Cardiac muscle cell (in vitro differentiated cells and primary cell): ENCODE measurements around the gene TRAF2. TPM values are rescaled to one million over a fixed set of nuclear protein-coding genes. Genes with fewer than 3 reads are reported as not detected.

Experiments used
- DNase-seq, 2 donors: peaks; one replicate each; pipeline versions ENCODE4 v3.0.0 to v3.0.0-alpha.2; 2010 to 2017; ENCODE audit warnings: low read depth in 1 of 2, low spot score in 1 of 2
- H3K27ac ChIP-seq: fragments of 200-600 bp; sonication (generic); 2 replicates; pipeline ENCODE4 v1.5.1; 2016
- H3K27me3 ChIP-seq: fragments of 200-600 bp; sonication (generic); 2 replicates; pipeline ENCODE4 v1.6.0; 2016; ENCODE audit warnings: control low read depth
- H3K36me3 ChIP-seq: fragments of 200-600 bp; sonication (generic); 2 replicates; pipeline ENCODE4 v1.5.1; 2016; ENCODE audit warnings: control low read depth
- H3K4me1 ChIP-seq: fragments of 200-600 bp; sonication (generic); 2 replicates; pipeline ENCODE4 v1.8.1; 2017; ENCODE audit warnings: low read depth, mild to moderate bottlenecking, mixed run types
- H3K4me3 ChIP-seq: fragments of 200-600 bp; sonication (generic); 2 replicates; pipeline ENCODE4 v1.5.1; 2016; ENCODE audit warnings: mild to moderate bottlenecking
- H3K9me3 ChIP-seq: fragments of 200-600 bp; sonication (generic); 2 replicates; pipeline ENCODE4 v1.5.1; 2017; ENCODE audit warnings: low read depth, mild to moderate bottlenecking, control low read depth
- polyA plus RNA-seq: library from polyadenylated mRNA; unstranded; fragments of >200 nt; fragmentation: Nextera tagmentation; extraction: Ambion mirVana; gene quantifications from 2 replicates; pipeline ENCODE4 v1.2.1, GENCODE V29; 2016
- total RNA-seq: library from RNA; depleted of rRNA; stranded (reverse); fragments of >200 nt; gene quantifications from 2 replicates; pipeline ENCODE4 v1.2.3, GENCODE V29; 2016
- TF ChIP-seq, protein P1 (sequence below): IDR thresholded peaks from 2 replicates; pipeline ENCODE4 v1.5.1; 2012; ENCODE audit warnings: low read depth, mild to moderate bottlenecking, low read length

Gene TRAF2
- total and polyA plus RNA-seq, 2 experiments from 2014 or later, result 25.6 to 37.2 TPM

DNA sequence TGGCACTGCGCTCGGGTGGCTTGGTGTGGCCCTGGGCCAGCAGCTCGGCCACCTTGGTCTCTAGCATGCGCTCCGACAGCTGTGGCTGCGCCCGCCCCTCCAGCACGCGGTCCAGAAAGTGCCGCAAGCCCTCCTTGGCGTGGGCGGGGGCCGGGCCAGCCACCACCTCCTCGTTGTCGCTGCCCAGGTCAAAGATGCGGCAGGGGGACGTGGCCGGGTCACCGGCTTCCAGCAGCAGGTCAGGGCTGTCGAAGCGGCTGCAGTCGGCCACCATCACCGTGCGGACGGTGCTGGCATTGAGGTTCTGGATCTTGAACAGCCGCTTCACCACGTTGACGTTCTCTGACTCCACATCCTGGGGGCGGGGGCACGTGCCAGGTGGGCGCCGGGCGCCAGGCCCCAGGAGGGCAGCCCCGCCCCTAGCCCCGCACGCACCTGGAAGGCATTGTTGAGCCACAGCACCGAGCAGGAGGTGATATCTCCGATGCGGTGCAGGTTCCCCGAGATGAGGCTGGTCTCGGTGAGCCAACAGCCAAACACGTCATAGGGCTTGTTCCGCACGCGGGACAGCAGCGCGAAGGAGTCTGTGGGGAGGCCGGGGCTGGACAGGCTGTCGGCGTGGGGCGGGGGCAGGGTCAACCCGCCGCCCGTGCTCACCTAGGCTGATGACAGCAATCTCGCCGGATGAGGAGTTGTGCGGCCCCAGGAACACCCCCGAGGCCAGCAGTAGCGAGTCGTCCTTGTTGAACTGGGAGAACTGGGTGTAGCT is 56.0 kb downstream of the TRAF2 start:
- H3K4me3 ChIP-seq, result no peak overlapping the region
- TF ChIP-seq, protein P1, sequence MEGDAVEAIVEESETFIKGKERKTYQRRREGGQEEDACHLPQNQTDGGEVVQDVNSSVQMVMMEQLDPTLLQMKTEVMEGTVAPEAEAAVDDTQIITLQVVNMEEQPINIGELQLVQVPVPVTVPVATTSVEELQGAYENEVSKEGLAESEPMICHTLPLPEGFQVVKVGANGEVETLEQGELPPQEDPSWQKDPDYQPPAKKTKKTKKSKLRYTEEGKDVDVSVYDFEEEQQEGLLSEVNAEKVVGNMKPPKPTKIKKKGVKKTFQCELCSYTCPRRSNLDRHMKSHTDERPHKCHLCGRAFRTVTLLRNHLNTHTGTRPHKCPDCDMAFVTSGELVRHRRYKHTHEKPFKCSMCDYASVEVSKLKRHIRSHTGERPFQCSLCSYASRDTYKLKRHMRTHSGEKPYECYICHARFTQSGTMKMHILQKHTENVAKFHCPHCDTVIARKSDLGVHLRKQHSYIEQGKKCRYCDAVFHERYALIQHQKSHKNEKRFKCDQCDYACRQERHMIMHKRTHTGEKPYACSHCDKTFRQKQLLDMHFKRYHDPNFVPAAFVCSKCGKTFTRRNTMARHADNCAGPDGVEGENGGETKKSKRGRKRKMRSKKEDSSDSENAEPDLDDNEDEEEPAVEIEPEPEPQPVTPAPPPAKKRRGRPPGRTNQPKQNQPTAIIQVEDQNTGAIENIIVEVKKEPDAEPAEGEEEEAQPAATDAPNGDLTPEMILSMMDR, result no peak
- H3K9me3 ChIP-seq, result no peaks in the 10 kb centered on the region
- H3K27ac ChIP-seq, result no peak overlapping the region
- DNase-seq, result no peak
- H3K4me1 ChIP-seq, result no peaks in the 10 kb centered on the region
- H3K27me3 ChIP-seq, result no peaks in the 10 kb centered on the region
- H3K36me3 ChIP-seq, result peaks cover 26% of the 10 kb centered on the region

DNA sequence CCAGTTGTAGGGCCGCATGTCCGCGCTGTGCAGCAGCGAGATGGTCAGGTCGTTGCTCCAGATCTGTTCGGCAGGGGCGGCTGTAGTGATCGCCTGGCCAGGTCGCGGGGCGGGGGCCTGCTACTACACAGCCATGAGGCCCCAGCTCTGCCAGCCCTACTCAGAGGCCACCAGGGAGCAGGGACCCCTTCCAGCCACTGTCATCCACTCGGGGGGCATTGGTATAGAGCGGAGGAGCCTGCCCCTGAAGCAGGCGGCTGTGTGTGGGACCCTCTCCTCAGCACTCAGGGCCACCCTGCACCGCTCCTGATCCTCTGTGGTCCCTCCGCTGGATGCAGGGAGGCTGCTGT is 56.5 kb downstream of the TRAF2 start:
- Histone ChIP-seq H3K27me3 (no peaks in the 10 kb centered on the region), H3K27ac (no peak overlapping the region), H3K4me1 (no peaks in the 10 kb centered on the region), H3K36me3 (peaks cover 26% of the 10 kb centered on the region), H3K9me3 (no peaks in the 10 kb centered on the region), H3K4me3 (no peak overlapping the region)
- DNase-seq, result no peak
- TF ChIP-seq, protein P1, result no peak

DNA sequence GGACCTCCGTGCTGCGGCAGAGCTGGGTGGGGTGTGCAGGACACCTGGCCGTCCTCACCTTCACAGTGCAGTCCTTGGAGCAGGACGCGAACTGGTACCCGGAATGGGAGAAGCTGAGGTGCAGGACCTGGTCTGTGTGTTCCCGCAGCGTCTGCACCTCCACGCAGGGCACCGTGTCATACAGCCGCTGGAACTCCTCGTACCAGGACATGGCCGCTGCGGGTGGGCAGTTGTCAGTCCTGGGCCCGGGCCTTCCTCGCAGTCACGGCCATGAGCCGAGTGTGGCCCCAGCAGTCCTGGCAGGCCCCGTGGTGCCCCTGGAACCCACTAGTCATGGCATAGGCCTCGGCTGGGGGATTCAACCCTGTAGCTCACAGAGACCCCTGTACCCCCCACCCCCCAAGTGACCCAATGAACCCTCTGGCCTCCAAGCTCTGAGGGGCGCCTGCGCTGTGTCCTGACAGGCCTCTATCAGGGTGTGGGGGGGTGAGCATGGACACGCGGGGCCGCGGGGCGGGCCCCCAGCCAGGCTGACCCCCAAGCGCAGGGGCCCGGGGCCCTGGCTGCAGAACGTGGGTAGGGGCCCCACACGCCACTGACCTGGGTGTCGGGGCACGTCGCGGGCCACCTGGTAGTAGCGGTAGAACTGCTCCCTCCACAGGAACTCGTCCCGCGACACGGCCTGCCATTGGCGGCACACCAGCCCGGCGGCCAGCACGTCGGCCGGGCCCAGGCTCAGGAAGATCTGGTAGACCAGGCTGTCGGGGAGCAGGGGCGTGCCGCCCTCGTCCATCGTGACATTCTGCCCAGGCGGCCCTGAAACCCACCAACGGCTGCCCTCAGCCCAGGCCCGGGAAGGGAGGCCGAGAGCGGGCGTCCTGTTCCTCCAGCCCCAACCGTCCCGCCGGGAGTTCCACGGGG is 57.2 kb downstream of the TRAF2 start:
- peaks cover 2% of the 10 kb centered on the region for H3K4me1 ChIP-seq
- H3K27me3 ChIP-seq, result no peaks in the 10 kb centered on the region
- peak overlapping the region; percentile 77 for H3K4me3 ChIP-seq
- H3K36me3 ChIP-seq, result peaks cover 26% of the 10 kb centered on the region
- H3K9me3 ChIP-seq, result no peaks in the 10 kb centered on the region
- H3K27ac ChIP-seq, result peak overlapping the region; percentile 85
- peak; percentile 35 to 57 for DNase-seq
- TF ChIP-seq, protein P1, result no peak

DNA sequence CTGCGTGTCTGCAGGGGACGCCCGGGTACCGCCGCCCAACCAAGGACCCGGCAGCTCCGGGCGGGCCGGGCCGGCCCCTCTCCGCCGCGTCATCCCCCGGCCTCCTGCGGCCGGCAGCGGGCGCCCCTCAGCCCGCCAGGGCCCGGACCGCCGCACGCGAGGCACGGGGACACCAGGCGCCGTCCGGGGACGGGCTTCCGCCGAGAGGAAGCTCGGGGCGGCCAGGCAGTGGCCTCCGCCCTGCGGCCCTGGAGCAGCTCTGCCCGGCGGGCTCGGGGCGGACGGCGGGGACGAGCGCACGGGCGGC is 57.8 kb downstream of the TRAF2 start:
- H3K4me1 ChIP-seq, result peaks cover 5% of the 10 kb centered on the region
- no peaks in the 10 kb centered on the region for H3K9me3 ChIP-seq
- H3K4me3 ChIP-seq, result peak overlapping the region; percentile 77
- H3K27me3 ChIP-seq, result no peaks in the 10 kb centered on the region
- peak overlapping the region; percentile 85 for H3K27ac ChIP-seq
- H3K36me3 ChIP-seq, result peaks cover 26% of the 10 kb centered on the region
- peak; percentile 58 to 79 for DNase-seq
- TF ChIP-seq, protein P1, result no peak

DNA sequence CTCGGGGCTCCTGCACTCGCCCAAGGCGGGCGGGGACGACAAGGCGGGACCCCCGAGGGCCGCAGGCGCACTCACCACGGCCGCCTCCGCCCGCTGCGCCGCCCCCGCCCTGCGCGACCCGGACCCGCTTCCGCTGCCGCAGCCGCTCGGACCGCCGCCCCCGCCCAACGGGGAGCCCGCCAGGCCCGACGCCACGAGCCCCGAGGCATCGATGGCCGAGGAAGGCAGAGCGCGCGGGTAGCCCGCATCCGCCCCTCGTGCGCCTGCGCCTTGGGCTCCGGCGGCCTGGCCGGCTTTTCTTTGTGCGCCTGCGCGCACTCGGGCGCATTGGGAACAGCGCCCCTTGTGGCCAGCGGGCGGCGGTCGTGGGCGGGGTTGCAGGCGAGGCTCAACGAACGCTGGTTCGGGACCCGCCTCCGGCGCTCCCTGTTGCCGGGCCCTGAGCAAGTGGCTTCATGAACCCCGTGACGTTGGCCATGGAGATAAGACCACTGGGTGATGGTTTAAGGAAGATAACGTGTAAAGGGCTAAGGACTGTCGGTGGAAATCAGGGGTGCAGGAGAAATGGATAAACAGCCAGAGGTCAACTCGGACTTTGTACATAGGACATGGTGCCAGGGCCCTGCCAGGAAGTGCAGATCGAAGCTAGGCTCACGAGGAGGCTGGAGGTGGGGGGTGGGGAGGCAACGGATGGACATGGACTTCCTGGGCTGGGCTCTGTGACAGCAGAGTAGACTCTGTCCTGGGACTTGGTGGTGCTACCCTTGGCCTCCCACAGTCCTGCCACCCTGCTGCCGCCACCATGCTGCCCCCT is 58.4 kb downstream of the TRAF2 start, which contains the start of the genes C8G and FBXW5:
TSS of gene C8G (plus strand) at position 725 of the 814 bp plus-strand sequence. CDS start at position 803, 78 bp downstream.
TSS of gene FBXW5 (minus strand) at position 220 of the 814 bp plus-strand sequence. CDS start 655 bp downstream, outside the sequence.
- peaks cover 7% of the 10 kb centered on the region for H3K4me1 ChIP-seq
- TF ChIP-seq, protein P1, result peak; percentile 90
- peak within 1 kb of the TSS; percentile 85 for H3K27ac ChIP-seq
- no peaks in the 10 kb centered on the region for H3K9me3 ChIP-seq
- peak; percentile 96 to 97 for DNase-seq
- peak within 1 kb of the TSS; percentile 77 for H3K4me3 ChIP-seq
- peaks cover 26% of the 10 kb centered on the region for H3K36me3 ChIP-seq
- no peaks in the 10 kb centered on the region for H3K27me3 ChIP-seq
